SK-N-SH treated with all-trans-retinoic acid at 6 μM for 48 hours (cell line): ENCODE measurements around the gene QRICH2.

ENCODE experiments used
- RARB ChIP-seq: fragments of 250-450 bp; sonication (Bioruptor Pico); IDR thresholded peaks from 2 replicates; pipeline ENCODE4 v1.8.0; 2021; ENCODE audit warnings: mild to moderate bottlenecking, moderate library complexity
- TCF4 ChIP-seq: fragments of 250-450 bp; sonication (Bioruptor Pico); IDR thresholded peaks from 2 replicates; pipeline ENCODE4 v1.8.0; 2021; ENCODE audit warnings: mild to moderate bottlenecking, moderate library complexity, borderline replicate concordance

- no peak for TF ChIP-seq TCF4 (CRISPR knock-in tag)
- no peak for TF ChIP-seq RARB (CRISPR knock-in tag)
Observed at GRCh38 chr17:76274112-76274956, 33.7 kb downstream of the QRICH2 start.
